Measurements from ENCODE around the gene BAZ2B.
A peak's percentile ranks its signal among the peaks of the same experiment; 100 is the strongest.

BAZ2B gene

DNA sequence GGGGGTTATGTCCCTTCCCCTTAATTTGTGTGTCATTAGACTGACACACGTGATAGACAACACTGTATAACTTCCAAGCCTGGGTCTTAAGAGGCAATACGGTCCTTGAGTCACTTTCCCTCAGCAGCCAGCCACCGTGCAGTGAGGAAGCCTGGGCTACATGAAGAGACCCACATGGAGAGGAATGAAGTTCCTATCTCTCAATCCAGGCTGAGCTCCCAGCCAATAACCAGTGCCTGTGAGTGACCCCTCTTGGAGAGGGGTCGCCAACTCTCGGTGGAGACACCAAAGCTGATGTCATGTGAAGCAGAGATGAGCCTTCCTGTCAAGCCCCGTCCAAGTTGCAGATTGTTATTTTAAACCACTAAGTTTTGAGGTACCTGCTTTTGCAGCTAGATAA is 324.2 kb downstream of the BAZ2B start:
- no peak for FAIRE-seq

DNA sequence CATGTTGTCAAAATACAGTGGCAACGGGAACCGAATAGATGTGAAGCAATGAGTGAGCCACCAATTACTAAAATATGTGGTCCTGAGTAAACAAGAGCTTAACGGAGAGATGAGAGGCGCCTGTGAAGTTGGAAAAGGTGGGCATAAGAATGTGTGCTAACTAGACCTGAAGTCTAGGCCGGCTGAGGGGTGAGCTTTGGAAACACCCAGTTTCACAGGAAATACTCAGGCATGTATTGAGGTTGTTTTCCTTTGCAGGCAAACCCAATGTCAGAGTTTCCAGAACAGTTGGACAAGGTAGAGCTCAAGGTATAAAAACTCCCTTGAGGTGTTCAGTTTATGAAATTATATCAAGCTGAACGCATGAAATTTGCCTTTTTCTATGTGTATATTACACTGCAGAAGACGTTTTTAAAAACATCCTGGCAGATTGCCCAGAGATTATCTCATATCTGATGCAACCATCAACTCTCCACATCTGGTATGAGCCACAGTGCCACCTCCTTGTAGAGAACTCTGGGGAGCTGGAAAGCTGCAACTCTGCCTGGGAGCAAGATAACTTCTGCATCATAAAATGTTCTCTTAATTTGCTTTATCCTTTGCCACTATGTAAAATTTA is 325.9 kb downstream of the BAZ2B start:
- FAIRE-seq, result no peak

DNA sequence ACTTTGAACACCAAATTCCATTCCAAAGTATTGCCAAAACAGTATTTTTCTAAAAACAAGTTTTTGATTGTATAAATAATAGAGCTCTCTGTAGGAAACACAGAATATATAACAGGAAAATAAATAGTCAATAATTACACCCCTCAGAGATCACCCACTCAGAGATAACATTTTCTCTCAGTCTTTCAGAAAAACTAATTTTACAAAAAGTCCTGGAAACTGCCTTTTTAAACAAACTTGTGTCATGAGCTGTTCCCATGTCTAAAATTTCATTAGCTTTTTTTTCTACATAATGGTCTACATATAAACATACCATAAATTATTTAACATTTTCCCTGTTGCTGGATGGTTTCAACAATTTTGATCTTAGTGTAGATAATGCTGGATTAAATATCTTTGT is 328.6 kb downstream of the BAZ2B start:
- FAIRE-seq, result no peak

DNA sequence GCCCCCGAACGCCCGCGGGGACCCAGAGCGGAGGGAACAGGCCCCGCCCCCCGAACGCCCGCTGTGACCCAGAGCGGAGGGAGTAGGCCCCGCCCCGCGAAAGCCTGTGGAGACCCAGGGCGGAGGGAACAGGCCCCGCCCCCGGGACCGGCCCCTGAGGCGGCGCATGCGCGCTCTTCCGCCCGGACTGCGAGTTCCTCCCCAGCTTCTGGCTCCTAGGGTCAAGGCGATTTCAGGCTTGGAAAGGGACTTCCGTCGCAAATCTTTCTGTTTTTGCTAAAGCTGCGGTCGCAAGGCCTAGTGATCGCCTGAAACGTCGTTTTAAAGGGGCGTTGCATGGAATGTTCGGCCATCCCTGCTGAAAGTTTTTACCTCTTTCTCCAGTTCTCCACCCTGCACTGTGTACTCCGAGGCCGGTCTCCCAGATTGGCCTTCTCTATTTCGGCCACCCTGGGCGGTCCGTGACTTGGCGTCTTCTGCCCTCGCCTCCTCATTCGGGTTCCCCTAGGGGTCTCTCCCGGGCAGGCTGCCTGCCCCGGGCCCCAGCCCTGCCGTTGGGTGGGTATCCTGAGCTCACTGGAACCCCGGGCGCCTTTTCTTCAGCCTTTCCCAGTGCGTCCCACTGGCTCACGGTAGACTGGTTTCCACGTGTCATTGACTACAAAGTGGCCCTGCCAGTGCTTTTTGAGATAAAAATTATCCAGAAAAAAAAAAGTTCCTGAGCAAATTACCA is 329.5 kb downstream of the BAZ2B start:
- FAIRE-seq, result peak; percentile 84

DNA sequence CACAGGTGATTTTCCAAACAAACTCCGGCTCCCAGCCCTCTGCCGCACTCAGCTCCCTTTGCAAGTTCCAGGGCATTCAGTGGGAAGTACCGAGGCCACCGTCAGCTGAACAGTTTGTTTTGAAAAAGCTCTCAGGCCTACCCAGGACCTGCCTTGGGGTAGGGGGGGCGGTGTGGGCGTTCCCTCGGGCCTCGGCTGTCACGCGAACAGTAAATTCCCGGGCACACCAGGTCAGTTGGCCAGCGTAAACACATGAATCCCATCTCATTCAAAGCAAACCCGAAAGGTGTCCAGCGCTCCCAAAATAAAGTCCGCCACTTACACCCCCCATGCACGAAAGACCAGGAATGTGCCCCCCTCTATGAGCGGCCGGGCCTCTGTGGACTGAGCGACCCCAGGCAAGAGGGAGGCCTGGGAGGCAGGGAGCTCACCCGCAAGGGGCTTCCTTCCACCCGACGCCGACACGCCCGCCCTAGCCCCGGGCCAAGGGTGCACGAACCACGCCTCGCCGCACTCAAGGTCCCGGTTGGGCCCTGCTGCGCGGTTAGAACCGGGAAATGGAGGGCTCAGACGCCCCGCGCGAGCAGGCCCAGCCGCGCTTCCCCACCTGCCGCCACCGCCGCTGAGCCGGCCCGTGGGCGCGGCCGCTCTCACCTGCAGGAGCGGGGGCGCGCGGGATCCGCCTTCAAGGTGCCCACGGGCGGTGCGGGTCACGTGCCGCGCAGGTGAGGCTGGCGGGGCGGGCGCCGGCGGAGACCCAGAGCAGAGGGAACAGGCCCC is 330.2 kb downstream of the BAZ2B start, which contains the start of gene WDSUB1:
WDSUB1 (minus strand) TSS at position 775 of the 780 bp plus-strand sequence. CDS start 3,634 bp downstream, outside the sequence.
- no peak for FAIRE-seq

DNA sequence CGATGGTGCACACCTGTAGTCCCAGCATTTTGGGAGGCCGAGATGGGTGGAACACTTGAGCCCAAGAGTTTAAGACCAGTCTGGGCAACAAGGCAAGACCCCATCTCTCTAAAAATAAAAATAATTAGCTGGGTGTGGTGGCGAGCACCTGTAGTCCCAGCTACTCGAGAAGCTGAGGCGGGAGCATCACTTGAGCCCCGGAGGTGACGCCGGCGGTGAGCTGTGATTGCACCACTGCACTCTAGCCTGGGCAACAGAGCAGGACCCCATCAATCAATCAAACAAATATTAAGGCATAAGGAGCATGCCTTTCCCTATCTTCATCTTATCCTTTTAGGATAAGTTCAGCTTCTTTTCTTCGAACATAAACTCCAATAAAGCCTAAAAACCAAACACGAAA is 330.9 kb downstream of the BAZ2B start:
- no peak for FAIRE-seq

DNA sequence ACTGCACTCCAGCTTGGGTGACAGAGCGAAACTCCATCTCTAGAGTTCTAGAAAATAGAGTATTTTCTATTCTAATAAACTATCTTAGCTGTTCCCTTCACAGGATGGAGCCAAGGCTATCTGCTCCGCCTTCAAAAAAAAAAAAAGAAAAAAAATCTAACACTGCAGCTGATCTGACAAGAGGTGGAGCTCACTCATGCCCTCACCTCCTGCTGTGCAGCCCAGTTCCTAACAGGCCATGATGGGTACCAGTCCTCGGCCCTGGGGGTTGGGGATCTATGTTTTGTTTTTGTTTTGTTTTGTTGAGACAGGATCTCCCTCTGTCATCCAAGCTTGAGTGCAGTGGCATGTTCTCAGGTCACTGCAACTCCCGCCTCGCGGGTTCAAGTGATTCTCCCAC is 332.8 kb downstream of the BAZ2B start:
- FAIRE-seq, result no peak

DNA sequence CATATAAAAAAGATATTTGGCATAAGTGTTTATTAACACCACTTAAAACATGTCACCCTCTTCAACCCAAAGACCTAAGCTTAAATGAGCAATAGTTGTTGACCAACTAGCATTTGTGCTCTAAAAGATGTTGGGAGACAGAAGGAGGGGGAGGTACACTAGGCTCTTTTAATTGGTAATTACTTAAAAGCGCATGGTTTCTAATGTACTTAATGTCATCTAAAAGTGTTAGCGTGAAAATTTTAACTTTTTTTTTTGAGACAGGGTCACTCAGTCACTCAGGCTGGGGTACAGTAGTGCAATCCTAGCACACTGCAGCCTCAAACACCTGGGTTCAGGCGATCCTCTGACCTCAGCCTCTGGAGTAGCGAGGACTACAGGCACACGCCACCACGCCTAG is 335.3 kb downstream of the BAZ2B start:
- no peak for FAIRE-seq

DNA sequence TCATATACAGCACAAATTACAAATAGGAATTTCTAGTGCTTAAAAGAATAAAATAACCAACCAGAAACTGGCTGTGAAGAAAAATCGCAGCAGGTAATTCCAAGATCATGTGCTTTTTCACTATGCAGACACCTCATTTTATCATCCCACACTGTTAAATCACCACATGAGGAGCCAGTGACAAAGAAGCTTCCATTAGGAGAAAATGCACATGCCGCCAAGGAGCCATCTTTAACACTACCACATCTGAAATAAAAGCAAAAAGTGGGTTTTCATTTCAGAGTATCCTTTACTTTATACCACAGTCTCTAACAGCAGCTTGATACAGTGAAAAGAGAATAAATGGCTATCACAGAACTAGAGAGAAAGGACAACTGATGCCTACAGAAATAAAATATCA is 336.6 kb downstream of the BAZ2B start:
- no peak for FAIRE-seq

DNA sequence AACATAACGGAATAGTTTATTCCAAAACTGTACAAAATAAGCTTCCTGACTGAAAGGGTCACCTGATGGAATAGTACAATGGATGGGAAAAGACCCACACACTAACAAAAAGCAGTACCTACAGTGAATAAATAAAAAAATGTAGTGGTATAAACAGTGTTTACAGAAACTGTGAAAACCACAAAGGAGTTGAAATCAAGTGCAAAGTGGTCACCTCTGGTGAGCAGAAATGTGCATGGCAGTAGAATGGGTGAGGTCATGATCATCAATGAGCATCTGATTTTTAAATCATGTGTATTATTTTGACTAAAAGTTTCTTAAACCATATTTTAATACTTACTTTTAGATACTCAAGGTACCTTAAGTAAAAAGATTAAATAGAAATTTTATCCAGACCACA is 341.2 kb downstream of the BAZ2B start:
- FAIRE-seq, result no peak

DNA sequence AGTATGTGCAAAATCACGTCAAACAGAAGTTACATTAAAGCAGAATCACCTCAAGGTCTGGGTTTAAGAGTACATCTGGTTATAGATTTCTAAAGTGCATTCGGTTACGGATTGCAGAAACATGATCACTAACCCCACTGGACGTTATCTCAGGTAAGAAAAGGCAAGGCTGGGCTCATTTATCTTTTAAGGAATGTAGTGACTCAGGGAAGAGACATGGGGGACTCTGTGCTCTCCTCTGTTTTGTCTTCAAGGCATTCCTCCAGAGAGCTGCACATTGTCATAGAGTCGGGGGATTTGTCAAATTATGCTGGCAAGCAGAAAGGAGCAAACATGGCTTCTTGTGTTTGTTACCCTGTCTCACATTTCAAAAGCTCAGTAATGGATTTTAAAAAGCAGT is 344.2 kb downstream of the BAZ2B start:
- no peak for FAIRE-seq

DNA sequence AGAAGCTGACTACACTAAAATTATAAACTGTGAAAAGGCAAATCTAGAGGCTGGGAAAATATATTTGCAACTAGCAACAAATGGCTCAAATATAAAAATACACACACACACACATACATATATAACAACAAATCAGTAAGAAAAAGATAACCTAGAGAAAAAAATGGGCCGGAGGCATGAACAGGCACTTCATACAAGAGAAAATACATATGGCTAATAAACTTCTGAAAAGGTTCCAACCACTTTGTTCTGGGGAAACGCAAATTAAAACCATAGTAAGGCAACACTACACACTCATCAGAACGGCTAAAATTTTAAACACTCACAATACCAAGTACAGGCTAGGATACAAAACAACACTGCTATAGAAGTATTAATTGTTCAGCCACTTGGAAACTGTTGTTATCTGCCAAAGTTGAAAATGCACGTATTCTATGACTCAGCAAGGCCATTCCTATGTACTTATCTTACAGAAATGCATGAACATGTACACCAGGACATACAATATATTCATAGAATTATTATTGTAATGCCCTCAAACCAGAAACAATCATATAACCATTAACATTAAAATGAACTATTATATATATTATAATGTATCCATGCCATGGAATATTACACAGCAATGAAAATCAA is 345.5 kb downstream of the BAZ2B start:
- FAIRE-seq, result no peak
